ENCODE data around the gene GSC2. TPM values are rescaled to one million over a fixed set of nuclear protein-coding genes. Genes with fewer than 3 reads are reported as not detected.

The GSC2 gene
- total and polyA plus RNA-seq, 2 of the 4 experiments (the other 2 are of a cell fraction), result not detected

DNA sequence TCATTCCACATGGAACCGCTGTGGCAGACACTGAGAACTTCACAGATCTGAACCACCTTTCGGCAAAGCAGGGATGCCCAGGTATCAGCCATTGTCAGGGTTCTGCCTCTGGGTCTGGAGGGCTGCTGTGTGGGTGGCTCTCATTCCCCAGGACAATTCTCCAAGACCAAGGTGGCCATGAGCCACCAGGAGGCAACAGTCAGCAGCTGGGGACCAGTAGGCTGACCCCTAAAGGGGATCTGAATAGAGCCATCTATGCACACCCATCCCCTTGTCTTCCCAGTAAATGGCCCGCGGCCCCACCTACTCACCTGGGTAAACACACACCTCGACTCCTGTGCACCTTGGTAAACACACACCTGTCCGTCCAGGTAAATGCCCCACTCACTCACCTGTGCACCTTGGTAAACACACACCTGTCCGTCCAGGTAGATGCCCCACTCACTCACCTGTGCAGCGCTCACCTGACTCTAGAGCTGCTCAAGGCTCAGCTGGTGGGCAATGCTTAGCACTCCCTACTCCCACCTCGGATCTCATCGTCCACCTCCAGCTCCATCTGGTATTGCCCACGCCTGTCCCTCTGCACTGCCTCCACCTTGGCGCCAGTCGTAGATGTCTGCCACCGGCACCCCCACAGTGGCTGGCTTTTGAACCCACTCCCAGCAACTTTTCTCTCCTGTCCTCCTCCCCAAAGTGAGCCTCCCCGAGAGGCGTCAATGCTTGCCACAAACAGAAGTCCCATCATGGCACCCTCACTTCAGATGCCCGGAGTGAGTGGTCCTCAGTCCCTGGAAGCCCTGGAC, 18.2 kb upstream of the GSC2 start:
- POLR2A ChIA-PET (ENCODE audit: unreplicated experiment), result no interaction called here
- Histone ChIP-seq H4K20me1 (ENCODE audit: insufficient read depth, low read length) (no peaks in the 10 kb centered on the region), H3K4me2 (ENCODE audit: low read depth, low read length) (no peak overlapping the region), H3K4ac (ENCODE audit: low read depth, low read length) (no peak overlapping the region), H3K18ac (ENCODE audit: low read depth, low read length) (no peak overlapping the region), H3K56ac (ENCODE audit: extremely low read depth, insufficient read depth, low read length) (no peak overlapping the region), H4K8ac (ENCODE audit: low read depth in 2 of 2, low read length in 2 of 2) (no peak overlapping the region), H2AFZ (replicated peaks; ENCODE audit: low read length, poor library complexity) (peak overlapping the region; percentile 58), H2BK15ac (ENCODE audit: low read depth, low read length) (no peak overlapping the region), H3K9me1 (ENCODE audit: insufficient read depth, low read length) (peaks cover 16% of the 10 kb centered on the region), H3K9me3 (ENCODE audit: control insufficient read depth, insufficient read depth, low read length) (no peaks in the 10 kb centered on the region), H3K79me1 (ENCODE audit: low read depth in 1 of 2, low read length in 2 of 2) (peaks cover 8 to 28% of the 10 kb centered on the region in 2 experiments), H2BK20ac (ENCODE audit: low read depth, low read length) (no peak overlapping the region), H2AK5ac (ENCODE audit: low read depth, low read length) (no peak overlapping the region), H4K5ac (ENCODE audit: low read depth, low read length) (no peak overlapping the region), H4K91ac (ENCODE audit: insufficient read depth, low read depth, low read length) (no peak overlapping the region), H3K4me3 (ENCODE audit: insufficient read depth, low read depth, low read length) (no peak overlapping the region), H3K9ac (ENCODE audit: low read depth, low read length) (no peak overlapping the region), H3K27me3 (ENCODE audit: control insufficient read depth, insufficient read depth, low read length) (peaks cover 33% of the 10 kb centered on the region), H3K14ac (replicated peaks; ENCODE audit: low read depth, low read length) (no peak overlapping the region), H2BK5ac (ENCODE audit: low read depth, low read length, poor library complexity, severe bottlenecking) (no peak overlapping the region), H3K36me3 (ENCODE audit: control insufficient read depth, insufficient read depth, low read length) (no peaks in the 10 kb centered on the region), H2BK120ac (ENCODE audit: low read depth, low read length) (no peak overlapping the region), H3K23ac (ENCODE audit: low read depth, low read length) (no peak overlapping the region), H2AK9ac (replicated peaks; ENCODE audit: low read depth, low read length, poor library complexity) (peak overlapping the region; percentile 42), H3K27ac (ENCODE audit: insufficient read depth, low read length) (no peak overlapping the region), H3K4me1 (ENCODE audit: control insufficient read depth, insufficient read depth, low read length) (peaks cover 16% of the 10 kb centered on the region)
- dilution Hi-C loops (cut with HindIII; ENCODE audit: low sequenced_read_pairs, unreplicated experiment) (no loop called here), intact Hi-C loops (cut with micrococcal nuclease) (no loop called here), in situ Hi-C loops (cut with MboI; ENCODE audit: low sequenced_read_pairs) (no loop called here)
- no peak for ATAC-seq (ENCODE audit: low read depth)
- TF ChIP-seq RCOR1 (IDR thresholded peaks at IDR 0.05; ENCODE audit: insufficient replicate concordance, low read length) (no peak), MAZ (IDR thresholded peaks at IDR 0.05; ENCODE audit: borderline replicate concordance, low read depth, low read length) (no peak), MXI1 (IDR thresholded peaks at IDR 0.05; ENCODE audit: borderline replicate concordance, low read depth, low read length) (no peak), NFE2L2 (IDR thresholded peaks at IDR 0.05; ENCODE audit: low read depth, low read length) (no peak), RAD21 (IDR thresholded peaks at IDR 0.05; ENCODE audit: low read length) (no peak), MAFK (IDR thresholded peaks at IDR 0.05; ENCODE audit: low read depth, low read length) (no peak)
- TF ChIP-seq, protein P1, sequence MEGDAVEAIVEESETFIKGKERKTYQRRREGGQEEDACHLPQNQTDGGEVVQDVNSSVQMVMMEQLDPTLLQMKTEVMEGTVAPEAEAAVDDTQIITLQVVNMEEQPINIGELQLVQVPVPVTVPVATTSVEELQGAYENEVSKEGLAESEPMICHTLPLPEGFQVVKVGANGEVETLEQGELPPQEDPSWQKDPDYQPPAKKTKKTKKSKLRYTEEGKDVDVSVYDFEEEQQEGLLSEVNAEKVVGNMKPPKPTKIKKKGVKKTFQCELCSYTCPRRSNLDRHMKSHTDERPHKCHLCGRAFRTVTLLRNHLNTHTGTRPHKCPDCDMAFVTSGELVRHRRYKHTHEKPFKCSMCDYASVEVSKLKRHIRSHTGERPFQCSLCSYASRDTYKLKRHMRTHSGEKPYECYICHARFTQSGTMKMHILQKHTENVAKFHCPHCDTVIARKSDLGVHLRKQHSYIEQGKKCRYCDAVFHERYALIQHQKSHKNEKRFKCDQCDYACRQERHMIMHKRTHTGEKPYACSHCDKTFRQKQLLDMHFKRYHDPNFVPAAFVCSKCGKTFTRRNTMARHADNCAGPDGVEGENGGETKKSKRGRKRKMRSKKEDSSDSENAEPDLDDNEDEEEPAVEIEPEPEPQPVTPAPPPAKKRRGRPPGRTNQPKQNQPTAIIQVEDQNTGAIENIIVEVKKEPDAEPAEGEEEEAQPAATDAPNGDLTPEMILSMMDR (conservative IDR thresholded peaks at IDR 0.05; ENCODE audit: low read depth, low read length), result no peak
- TF ChIP-seq, protein P2, sequence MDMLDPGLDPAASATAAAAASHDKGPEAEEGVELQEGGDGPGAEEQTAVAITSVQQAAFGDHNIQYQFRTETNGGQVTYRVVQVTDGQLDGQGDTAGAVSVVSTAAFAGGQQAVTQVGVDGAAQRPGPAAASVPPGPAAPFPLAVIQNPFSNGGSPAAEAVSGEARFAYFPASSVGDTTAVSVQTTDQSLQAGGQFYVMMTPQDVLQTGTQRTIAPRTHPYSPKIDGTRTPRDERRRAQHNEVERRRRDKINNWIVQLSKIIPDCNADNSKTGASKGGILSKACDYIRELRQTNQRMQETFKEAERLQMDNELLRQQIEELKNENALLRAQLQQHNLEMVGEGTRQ (IDR thresholded peaks at IDR 0.05; ENCODE audit: low read depth, low read length), result no peak
- no peak for DNase-seq
- CTCF ChIA-PET, result no interaction called here
- no TSS peak for BruUV-seq (replicated peaks)
- WGBS, 2 experiments (ENCODE audit: extremely low coverage in 2 of 2, insufficient read length in 1 of 2), result 73% methylated on average over 9 of the region's 17 CpGs; no CpG with 5 or more reads in 1 of the 2 experiments

All from IMR-90 (cell line).